ENCODE results near the gene ZNF417. TPM values are rescaled to one million over a fixed set of nuclear protein-coding genes. Genes with fewer than 3 reads are reported as not detected.
"Not testable (repeated sequence)": the region's sequence is repeated elsewhere in the genome, so short reads cannot be mapped to it uniquely, and the experiment has no call there.

The ZNF417 gene
- total RNA-seq, 1 donor: 20.6 TPM

GRCh38 chr19:57903618-57904184 is 12.7 kb downstream of the ZNF417 start:
- no peaks in the 10 kb centered on the region for H3K27me3 ChIP-seq (ENCODE audit: insufficient read depth, low read length)
- no peak overlapping the region for H2AFZ ChIP-seq (ENCODE audit: low read length)
- DNase-seq (ENCODE audit: insufficient read length, low spot score, missing footprints): no peak
- H3K4me1 ChIP-seq (ENCODE audit: insufficient read depth, low read length): no peaks in the 10 kb centered on the region
- no peak overlapping the region for H3K27ac ChIP-seq (ENCODE audit: low read depth, low read length)
- H3K4me2 ChIP-seq (ENCODE audit: insufficient read depth, low read length): peak overlapping the region; percentile 36
- peaks cover 4% of the 10 kb centered on the region for H3K9me3 ChIP-seq (ENCODE audit: low read depth, low read length)
- H4K20me1 ChIP-seq (ENCODE audit: insufficient read depth, low read length): peaks cover 5% of the 10 kb centered on the region
- peaks cover 7% of the 10 kb centered on the region for H3K36me3 ChIP-seq (ENCODE audit: insufficient read depth, low read length)
- H3K4me3 ChIP-seq (ENCODE audit: insufficient read depth, low read length): no peak overlapping the region
- TF ChIP-seq CTCF (IDR thresholded peaks at IDR 0.05; ENCODE audit: extremely low read depth, low read depth, low read length): no peak
- no peaks in the 10 kb centered on the region for H3K79me2 ChIP-seq (ENCODE audit: insufficient read depth, low read length)

- TF ChIP-seq CTCF (IDR thresholded peaks at IDR 0.05; ENCODE audit: extremely low read depth, low read depth, low read length): no peak
- DNase-seq (ENCODE audit: insufficient read length, low spot score, missing footprints): peak; percentile 3
- H3K4me2 ChIP-seq (ENCODE audit: insufficient read depth, low read length): no peak overlapping the region
- no peaks in the 10 kb centered on the region for H3K4me1 ChIP-seq (ENCODE audit: insufficient read depth, low read length)
- H3K36me3 ChIP-seq (ENCODE audit: insufficient read depth, low read length): no peaks in the 10 kb centered on the region
- H3K4me3 ChIP-seq (ENCODE audit: insufficient read depth, low read length): no peak overlapping the region
- H3K9me3 ChIP-seq (ENCODE audit: low read depth, low read length): no peaks in the 10 kb centered on the region
- no peaks in the 10 kb centered on the region for H3K79me2 ChIP-seq (ENCODE audit: insufficient read depth, low read length)
- no peaks in the 10 kb centered on the region for H3K27me3 ChIP-seq (ENCODE audit: insufficient read depth, low read length)
- no peak overlapping the region for H3K27ac ChIP-seq (ENCODE audit: low read depth, low read length)
- peaks cover 5% of the 10 kb centered on the region for H4K20me1 ChIP-seq (ENCODE audit: insufficient read depth, low read length)
- H2AFZ ChIP-seq (ENCODE audit: low read length): no peak overlapping the region
Observed at GRCh38 chr19:57900311-57900710, 16.1 kb downstream of the ZNF417 start.

- DNase-seq (ENCODE audit: insufficient read length, low spot score, missing footprints); H3K4me3 ChIP-seq (ENCODE audit: insufficient read depth, low read length); H3K4me1 ChIP-seq (ENCODE audit: insufficient read depth, low read length); H3K27ac ChIP-seq (ENCODE audit: low read depth, low read length); H3K27me3 ChIP-seq (ENCODE audit: insufficient read depth, low read length); H4K20me1 ChIP-seq (ENCODE audit: insufficient read depth, low read length); H3K36me3 ChIP-seq (ENCODE audit: insufficient read depth, low read length); H3K4me2 ChIP-seq (ENCODE audit: insufficient read depth, low read length); H2AFZ ChIP-seq (ENCODE audit: low read length); H3K9me3 ChIP-seq (ENCODE audit: low read depth, low read length): not testable (repeated sequence)
- H3K79me2 ChIP-seq (ENCODE audit: insufficient read depth, low read length): peaks cover 16% of the 10 kb centered on the region
Observed at GRCh38 chr19:57890706-57891105, 25.7 kb downstream of the ZNF417 start.

- Histone ChIP-seq H3K4me2 (ENCODE audit: insufficient read depth, low read length) (peak within 1 kb of the TSS; percentile 84), H3K79me2 (ENCODE audit: insufficient read depth, low read length) (peaks cover 27% of the 10 kb centered on the region), H3K4me3 (ENCODE audit: insufficient read depth, low read length) (peak within 1 kb of the TSS; percentile 85), H3K36me3 (ENCODE audit: insufficient read depth, low read length) (peaks cover 4% of the 10 kb centered on the region), H3K9me3 (ENCODE audit: low read depth, low read length) (no peaks in the 10 kb centered on the region), H3K27ac (ENCODE audit: low read depth, low read length) (no peak within 1 kb of the TSS), H3K4me1 (ENCODE audit: insufficient read depth, low read length) (no peaks in the 10 kb centered on the region), H3K27me3 (ENCODE audit: insufficient read depth, low read length) (no peaks in the 10 kb centered on the region), H4K20me1 (ENCODE audit: insufficient read depth, low read length) (no peaks in the 10 kb centered on the region), H2AFZ (ENCODE audit: low read length) (peak within 1 kb of the TSS; percentile 98)
- peak; percentile 28 for TF ChIP-seq CTCF (IDR thresholded peaks at IDR 0.05; ENCODE audit: extremely low read depth, low read depth, low read length)
- DNase-seq (ENCODE audit: insufficient read length, low spot score, missing footprints): peak; percentile 86
Observed at GRCh38 chr19:57888560-57889231, 27.7 kb downstream of the ZNF417 start, which contains the start of gene ZNF814. Gene ZNF814, minus strand, starts transcription at chr19:57889037. Its CDS starts 235 bp downstream, at chr19:57888802.

Data from osteoblast (primary cell).